ENCODE data around the gene LGI4.

- TF ChIP-seq EZH2 (IDR thresholded peaks at IDR 0.05; ENCODE audit: insufficient read depth, low read length): no peak
- TF ChIP-seq, protein P1, sequence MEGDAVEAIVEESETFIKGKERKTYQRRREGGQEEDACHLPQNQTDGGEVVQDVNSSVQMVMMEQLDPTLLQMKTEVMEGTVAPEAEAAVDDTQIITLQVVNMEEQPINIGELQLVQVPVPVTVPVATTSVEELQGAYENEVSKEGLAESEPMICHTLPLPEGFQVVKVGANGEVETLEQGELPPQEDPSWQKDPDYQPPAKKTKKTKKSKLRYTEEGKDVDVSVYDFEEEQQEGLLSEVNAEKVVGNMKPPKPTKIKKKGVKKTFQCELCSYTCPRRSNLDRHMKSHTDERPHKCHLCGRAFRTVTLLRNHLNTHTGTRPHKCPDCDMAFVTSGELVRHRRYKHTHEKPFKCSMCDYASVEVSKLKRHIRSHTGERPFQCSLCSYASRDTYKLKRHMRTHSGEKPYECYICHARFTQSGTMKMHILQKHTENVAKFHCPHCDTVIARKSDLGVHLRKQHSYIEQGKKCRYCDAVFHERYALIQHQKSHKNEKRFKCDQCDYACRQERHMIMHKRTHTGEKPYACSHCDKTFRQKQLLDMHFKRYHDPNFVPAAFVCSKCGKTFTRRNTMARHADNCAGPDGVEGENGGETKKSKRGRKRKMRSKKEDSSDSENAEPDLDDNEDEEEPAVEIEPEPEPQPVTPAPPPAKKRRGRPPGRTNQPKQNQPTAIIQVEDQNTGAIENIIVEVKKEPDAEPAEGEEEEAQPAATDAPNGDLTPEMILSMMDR (IDR thresholded peaks at IDR 0.05; ENCODE audit: insufficient read depth, low read depth, low read length): no peak
Measured at GRCh38 chr19:35075202-35076025, 59.4 kb downstream of the LGI4 start.
